GF-D8 (cell line): ENCODE results near the gene MAP10.

ENCODE experiments used
- DNase-seq: peaks from one replicate; lab custom pipeline; 2025; lab: John Stamatoyannopoulos, UW

MAP10 gene

GRCh38 chr1:232797856-232798510, 7.2 kb upstream of the MAP10 start:
- DNase-seq, result no peak

DNA sequence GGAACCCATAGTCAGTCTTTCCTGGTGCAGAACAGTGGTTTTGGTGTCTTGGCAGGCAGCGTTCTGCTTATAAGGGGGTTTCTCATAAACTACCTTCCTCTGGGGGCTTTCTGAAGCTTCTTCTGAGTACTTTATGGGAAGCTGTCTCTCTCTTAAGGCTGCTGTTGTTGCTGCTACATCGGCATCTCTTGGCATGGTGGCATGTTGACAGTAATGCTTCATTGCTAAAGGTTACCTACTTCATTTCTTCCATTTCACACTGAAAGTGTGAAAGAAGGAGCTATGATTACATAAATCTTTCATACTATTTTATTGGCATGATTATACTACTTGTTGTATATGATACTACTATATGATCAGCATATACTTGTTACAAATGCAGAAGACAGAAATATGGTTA, 6.3 kb upstream of the MAP10 start:
- no peak for DNase-seq

DNA sequence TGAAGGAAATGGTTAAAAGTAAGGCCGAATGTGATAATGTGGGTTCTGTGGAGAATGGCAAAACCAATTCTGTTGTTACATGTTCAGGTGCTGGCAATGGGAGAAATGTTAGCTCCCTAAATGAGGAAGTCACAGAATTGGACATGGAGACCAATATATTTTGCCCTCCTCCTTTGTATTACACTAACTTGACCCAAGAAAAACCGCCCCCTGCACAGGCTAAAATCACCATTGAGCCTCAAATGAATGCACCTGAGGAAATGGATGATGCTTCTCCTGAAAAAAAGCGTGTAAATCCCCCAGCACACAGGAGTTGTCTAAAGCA, 932 bp downstream of the MAP10 start:
- DNase-seq, result no peak

DNA sequence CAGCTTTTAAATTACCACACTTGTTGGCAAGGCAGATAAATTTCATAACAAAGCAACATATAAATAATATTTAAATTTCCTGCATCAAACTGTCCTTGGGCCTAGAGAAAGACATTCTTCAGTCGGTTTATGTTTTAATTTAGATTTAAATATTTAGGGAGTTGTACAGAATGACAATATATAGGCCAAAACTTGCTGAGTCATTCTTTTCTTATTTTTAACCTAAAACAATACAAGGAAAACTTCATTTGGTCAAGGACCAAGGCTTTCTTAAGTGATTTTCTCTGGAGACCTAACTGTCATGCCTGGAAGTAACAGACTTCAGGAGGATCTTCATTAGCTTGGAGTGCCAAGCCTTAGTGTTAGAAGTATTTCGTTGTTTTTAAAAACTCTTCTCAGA, 5.6 kb downstream of the MAP10 start:
- DNase-seq, result no peak

- DNase-seq, result no peak
Observed at GRCh38 chr1:232812560-232812959, 7.3 kb downstream of the MAP10 start.

GRCh38 chr1:232813097-232813496, 7.9 kb downstream of the MAP10 start:
- no peak for DNase-seq

GRCh38 chr1:232813760-232814159, 8.5 kb downstream of the MAP10 start:
- no peak for DNase-seq

GRCh38 chr1:232816324-232816723, 11.1 kb downstream of the MAP10 start:
- no peak for DNase-seq

GRCh38 chr1:232818040-232818439, 12.8 kb downstream of the MAP10 start:
- DNase-seq, result no peak

GRCh38 chr1:232820431-232820830, 15.2 kb downstream of the MAP10 start:
- no peak for DNase-seq

- no peak for DNase-seq
Observed at GRCh38 chr1:232822530-232822929, 17.3 kb downstream of the MAP10 start.

- DNase-seq, result no peak
Observed at GRCh38 chr1:232826318-232826717, 21.1 kb downstream of the MAP10 start.

- DNase-seq, result no peak
Observed at GRCh38 chr1:232830661-232831060, 25.4 kb downstream of the MAP10 start.

DNA sequence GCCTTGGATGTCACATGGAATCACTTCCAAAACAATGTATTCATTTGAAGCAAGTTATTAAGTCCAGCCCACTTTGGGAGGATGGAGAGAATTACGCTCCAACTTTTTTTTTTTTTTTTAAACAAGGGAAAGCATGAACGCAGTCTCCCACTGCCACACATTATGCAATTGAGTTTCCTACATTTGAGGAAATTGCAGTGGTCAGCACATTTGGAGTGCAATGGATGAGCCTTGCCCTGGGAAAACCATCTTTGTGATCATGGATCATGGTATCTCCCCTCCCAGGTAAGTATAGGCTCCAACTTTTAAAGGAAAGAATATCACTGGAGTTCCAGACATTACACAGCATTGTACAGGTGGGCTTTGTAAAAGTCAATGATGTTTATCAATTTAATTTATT, 26.7 kb downstream of the MAP10 start:
- no peak for DNase-seq

GRCh38 chr1:232834066-232834465, 28.9 kb downstream of the MAP10 start:
- no peak for DNase-seq

- DNase-seq, result no peak
Observed at GRCh38 chr1:232835166-232835565, 29.9 kb downstream of the MAP10 start.

- no peak for DNase-seq
Observed at GRCh38 chr1:232837087-232837486, 31.9 kb downstream of the MAP10 start.

DNA sequence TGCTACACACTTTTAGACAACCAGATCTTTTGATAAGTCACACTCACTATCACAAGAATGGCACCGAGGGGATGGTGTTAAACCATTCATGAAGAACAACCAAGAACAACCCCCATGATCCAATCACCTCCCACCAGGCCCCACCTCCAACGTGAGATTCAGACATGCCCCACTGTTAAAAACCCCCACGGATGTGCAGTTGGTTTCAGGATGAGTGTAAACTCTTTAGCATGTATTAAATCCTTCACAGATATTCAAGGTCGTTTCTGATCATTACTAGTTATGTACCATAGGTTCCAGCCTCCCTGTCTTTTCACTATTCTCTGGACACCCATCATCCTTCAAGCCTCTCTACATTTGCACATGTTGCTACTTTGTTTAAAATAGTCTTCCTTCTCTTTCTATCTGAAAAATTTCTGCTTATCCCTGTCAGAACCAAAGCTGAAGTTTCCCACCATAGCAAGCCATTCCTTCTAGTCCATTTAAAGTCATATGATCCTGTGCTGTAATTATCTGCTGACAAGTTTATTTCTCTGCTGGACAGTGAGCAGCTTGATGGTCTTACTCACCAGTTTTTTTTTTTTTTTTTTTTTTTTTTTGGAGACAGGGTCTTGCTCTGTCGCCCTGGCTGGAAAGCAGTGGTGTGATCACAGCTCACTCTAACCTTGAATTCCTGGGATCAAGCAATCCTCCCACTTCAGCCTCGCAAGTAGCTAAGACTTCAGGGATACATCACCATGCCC, 36.8 kb downstream of the MAP10 start:
- DNase-seq, result no peak

GRCh38 chr1:232844791-232845190, 39.6 kb downstream of the MAP10 start:
- DNase-seq, result no peak

DNA sequence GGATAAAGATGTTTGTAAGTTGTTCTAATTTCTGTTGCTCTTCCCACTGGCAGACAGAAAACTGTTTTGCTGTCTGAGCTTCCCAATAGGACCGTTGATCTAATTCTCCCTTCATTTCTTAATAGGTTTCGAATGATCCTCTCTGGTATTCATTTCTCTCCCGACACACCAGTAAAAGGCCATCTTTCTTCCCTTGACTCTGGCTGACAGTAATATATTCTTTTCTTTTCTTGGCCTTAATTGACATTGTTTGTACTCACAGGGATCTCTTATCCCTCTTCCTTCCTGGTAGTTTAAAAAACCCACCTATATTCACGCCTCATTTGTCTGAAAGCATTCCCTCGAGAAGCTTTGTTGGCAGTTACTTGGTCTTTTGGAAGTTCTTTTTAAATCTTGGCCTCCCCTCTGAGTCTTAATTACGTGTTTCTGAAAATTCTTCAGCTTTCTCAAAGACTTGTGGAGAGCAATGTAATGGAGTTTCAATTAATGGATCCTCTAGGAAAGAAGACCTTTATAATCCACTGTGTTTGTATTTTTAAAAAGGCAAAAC, 40.3 kb downstream of the MAP10 start:
- DNase-seq, result no peak

DNA sequence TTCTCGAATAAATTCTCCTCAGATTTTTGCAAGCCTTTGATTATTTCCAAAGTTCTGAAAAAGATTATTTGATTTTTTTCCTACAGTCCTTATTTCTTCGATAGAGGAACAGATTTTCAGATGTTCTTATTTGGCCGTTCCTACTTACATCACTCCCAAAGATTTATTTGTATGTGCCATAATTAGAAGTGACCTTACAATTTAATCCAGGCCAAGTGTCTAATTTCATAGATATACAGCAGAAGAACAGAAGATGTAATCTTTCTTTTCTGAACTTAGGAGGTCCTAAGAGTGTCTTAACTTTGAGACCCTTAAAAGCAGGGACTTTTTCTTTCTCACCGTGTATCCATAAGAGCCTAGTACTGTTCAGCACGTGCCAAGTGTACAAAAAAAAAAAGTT, 46.3 kb downstream of the MAP10 start:
- no peak for DNase-seq

GRCh38 chr1:232853994-232854797, 49.0 kb downstream of the MAP10 start:
- DNase-seq, result no peak

DNA sequence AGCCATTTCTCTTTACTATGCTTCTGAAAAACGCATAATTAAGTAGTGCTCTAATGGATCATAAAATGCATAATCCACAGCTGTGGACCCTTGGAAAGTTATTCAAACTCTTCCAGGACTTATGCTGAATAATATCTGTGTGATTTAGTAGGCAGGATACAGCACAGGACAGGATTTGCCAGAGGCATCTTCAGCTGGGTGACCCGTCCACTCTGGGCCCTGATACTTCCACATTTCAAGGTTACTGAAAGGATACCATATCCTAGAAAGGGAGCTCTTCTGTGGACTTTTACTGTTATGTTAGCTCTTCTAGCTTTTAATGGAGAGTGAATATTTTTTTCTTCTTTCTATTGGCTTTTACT, 49.6 kb downstream of the MAP10 start:
- no peak for DNase-seq
